ENCODE data around the gene MAP3K15.
A peak's percentile ranks its signal among the peaks of the same experiment; 100 is the strongest.

MAP3K15 gene

GRCh38 chrX:19382555-19383145 lies 132.7 kb downstream of the MAP3K15 start:
- Histone ChIP-seq H3K36me3 (no peaks in the 10 kb centered on the region), H3K4me3 (no peak overlapping the region), H3K27me3 (no peaks in the 10 kb centered on the region), H3K9me3 (peaks cover 0 to 7% (median 0%) of the 10 kb centered on the region in 3 donors), H3K4me1 (no peaks in the 10 kb centered on the region), H3K27ac (no peak overlapping the region)
- TF ChIP-seq CTCF (IDR thresholded peaks at IDR 0.05), result peak; percentile 9 to 28
- intact Hi-C loops (cut with DNase I; ENCODE audit: low total_unique reads), result no loop called here
- DNase-seq, result no peak

GRCh38 chrX:19381326-19381725 lies 134.0 kb downstream of the MAP3K15 start:
- DNase-seq, result no peak
- Histone ChIP-seq H3K36me3 (no peaks in the 10 kb centered on the region), H3K4me3 (no peak overlapping the region), H3K27me3 (no peaks in the 10 kb centered on the region), H3K27ac (no peak overlapping the region), H3K9me3 (peaks cover 0 to 7% (median 0%) of the 10 kb centered on the region in 3 donors), H3K4me1 (no peaks in the 10 kb centered on the region)
- intact Hi-C loops (cut with DNase I; ENCODE audit: low total_unique reads), result no loop called here
- no peak for TF ChIP-seq CTCF (IDR thresholded peaks at IDR 0.05)

GRCh38 chrX:19377799-19378198 lies 137.5 kb downstream of the MAP3K15 start:
- H3K4me1 ChIP-seq, result peaks cover 0 to 1% (median 0%) of the 10 kb centered on the region in 4 donors
- H3K36me3 ChIP-seq, result no peaks in the 10 kb centered on the region
- intact Hi-C loops (cut with DNase I; ENCODE audit: low total_unique reads), result no loop called here
- no peak for TF ChIP-seq CTCF (IDR thresholded peaks at IDR 0.05)
- no peaks in the 10 kb centered on the region for H3K27me3 ChIP-seq
- no peak overlapping the region for H3K4me3 ChIP-seq
- no peaks in the 10 kb centered on the region for H3K9me3 ChIP-seq
- no peak for DNase-seq
- H3K27ac ChIP-seq, result no peak overlapping the region

GRCh38 chrX:19375546-19375945 lies 139.8 kb downstream of the MAP3K15 start:
- Histone ChIP-seq H3K27ac (no peak overlapping the region), H3K27me3 (no peaks in the 10 kb centered on the region), H3K4me3 (no peak overlapping the region), H3K4me1 (peaks cover 0 to 6% (median 0%) of the 10 kb centered on the region in 4 donors), H3K36me3 (no peaks in the 10 kb centered on the region), H3K9me3 (no peaks in the 10 kb centered on the region)
- intact Hi-C loops (cut with DNase I; ENCODE audit: low total_unique reads), result no loop called here
- no peak for TF ChIP-seq CTCF (IDR thresholded peaks at IDR 0.05)
- no peak for DNase-seq

- DNase-seq, result no peak
- no peaks in the 10 kb centered on the region for H3K9me3 ChIP-seq
- H3K36me3 ChIP-seq, result no peaks in the 10 kb centered on the region
- H3K27ac ChIP-seq, result no peak overlapping the region
- H3K27me3 ChIP-seq, result no peaks in the 10 kb centered on the region
- peaks cover 0 to 6% (median 0%) of the 10 kb centered on the region in 4 donors for H3K4me1 ChIP-seq
- no peak for TF ChIP-seq CTCF (IDR thresholded peaks at IDR 0.05)
- no peak overlapping the region for H3K4me3 ChIP-seq
- intact Hi-C loops (cut with DNase I; ENCODE audit: low total_unique reads), result no loop called here
These were observed 141.9 kb downstream of the MAP3K15 start for GRCh38 chrX:19373351-19373891.

All from tibial artery (tissue), 4 donors.